GM12878 (cell line): ENCODE data around the gene PTMA. TPM values are rescaled to one million over a fixed set of nuclear protein-coding genes. Genes with fewer than 3 reads are reported as not detected.

ENCODE experiments used
- BHLHE40 ChIP-seq, 2 experiments: fragments of 450-650 bp in 1 of 2; IDR thresholded peaks; 2 replicates each; pipeline ENCODE4 v1.6.1; 2011 to 2017; ENCODE audit warnings: low read depth in 2 of 2, borderline replicate concordance in 1 of 2, improper control_type of control experiment in 1 of 2, low read length in 1 of 2, mild to moderate bottlenecking in 1 of 2
- BRCA1 ChIP-seq: IDR thresholded peaks from 2 replicates; pipeline ENCODE4 v1.6.1; 2011; ENCODE audit warnings: low read depth, low read length, improper control_type of control experiment
- CBFB ChIP-seq: IDR thresholded peaks from 2 replicates; pipeline ENCODE4 v1.6.1; 2016; ENCODE audit warnings: antibody characterized with exemption, low read depth
- CBX3 ChIP-seq: fragments of 200-600 bp; sonication (generic); IDR thresholded peaks from 2 replicates; pipeline ENCODE4 v1.6.1; 2016; ENCODE audit warnings: low read depth, borderline replicate concordance
- CEBPZ ChIP-seq: fragments of 150-350 bp; IDR thresholded peaks from 2 replicates; pipeline ENCODE4 v1.6.1; 2016; ENCODE audit warnings: low read depth, low read length
- EP300 ChIP-seq, 2 experiments: fragments of 150-350 bp in 1 of 2; IDR thresholded peaks; 2 replicates each; pipeline ENCODE4 v1.6.1; 2011 to 2012; ENCODE audit warnings: low read depth in 2 of 2, low read length in 2 of 2, borderline replicate concordance in 1 of 2, improper control_type of control experiment in 1 of 2, inconsistent platforms in 1 of 2; ENCODE audit not compliant: control insufficient read depth in 1 of 2
- FOXK2 ChIP-seq: fragments of 450-650 bp; IDR thresholded peaks from 2 replicates; pipeline ENCODE4 v1.6.1; 2017; ENCODE audit warnings: mild to moderate bottlenecking, moderate library complexity
- HCFC1 ChIP-seq: fragments of 150-350 bp; IDR thresholded peaks from 2 replicates; pipeline ENCODE4 v1.6.1; 2014; ENCODE audit warnings: low read length
- HDAC6 ChIP-seq: fragments of 200-600 bp; sonication (generic); IDR thresholded peaks from one replicate; pipeline ENCODE4 v1.8.0; 2017; ENCODE audit warnings: antibody characterized with exemption; ENCODE audit not compliant: unreplicated experiment
- IKZF2 ChIP-seq, 2 experiments: fragments of 450-650 bp; IDR thresholded peaks; 2 replicates each; pipeline ENCODE4 v1.6.1; 2017; ENCODE audit warnings: mild to moderate bottlenecking in 2 of 2, moderate library complexity in 2 of 2
- KDM1A ChIP-seq: fragments of 200-600 bp; sonication (generic); IDR thresholded peaks from 2 replicates; pipeline ENCODE4 v1.6.1; 2016; ENCODE audit warnings: borderline replicate concordance
- LARP7 ChIP-seq: fragments of 450-650 bp; IDR thresholded peaks from 2 replicates; pipeline ENCODE4 v1.6.1; 2017; ENCODE audit warnings: mild to moderate bottlenecking
- MYB ChIP-seq: fragments of 150-350 bp; IDR thresholded peaks from 2 replicates; pipeline ENCODE4 v1.6.1; 2014; ENCODE audit warnings: mild to moderate bottlenecking, low read depth, low read length, borderline replicate concordance
- PAX8 ChIP-seq: fragments of 450-650 bp; IDR thresholded peaks from 2 replicates; pipeline ENCODE4 v1.6.1; 2017; ENCODE audit warnings: mild to moderate bottlenecking, moderate library complexity
- PML ChIP-seq: IDR thresholded peaks from 2 replicates; pipeline ENCODE4 v1.6.1; 2012; ENCODE audit warnings: low read length, inconsistent platforms
- POU2F2 ChIP-seq: IDR thresholded peaks from 3 replicates; pipeline ENCODE4 v1.6.1; 2011; ENCODE audit warnings: low read depth, mild to moderate bottlenecking, low read length, borderline replicate concordance
- SMAD5 ChIP-seq: IDR thresholded peaks from 2 replicates; pipeline ENCODE4 v1.6.1; 2016; ENCODE audit warnings: antibody characterized with exemption, low read depth
- TCF7 ChIP-seq: IDR thresholded peaks from 2 replicates; pipeline ENCODE4 v1.6.1; 2014; ENCODE audit warnings: antibody characterized with exemption, borderline replicate concordance
- YBX1 ChIP-seq: fragments of 450-650 bp; IDR thresholded peaks from 2 replicates; pipeline ENCODE4 v1.6.1; 2016; ENCODE audit warnings: antibody characterized with exemption
- ZNF217 ChIP-seq: fragments of 450-650 bp; IDR thresholded peaks from 2 replicates; pipeline ENCODE4 v1.6.1; 2017; ENCODE audit warnings: antibody characterized with exemption, mild to moderate bottlenecking
- polyA plus RNA-seq, 11 experiments: library from polyadenylated mRNA; depleted of rRNA in 4 of 11; unstranded in 6 of 11; stranded (reverse) in 5 of 11; fragments of >200 nt; fragmentation: Nextera tagmentation in 4 of 11; fragmentation: Illumina TruSeq in 1 of 11; extraction: Ambion mirVana in 4 of 11; extraction: Trizol in 1 of 11; gene quantifications; 1 replicate in 1 of 11; 2 replicates in 10 of 11; pipeline versions ENCODE4 v1.2.1 to v1.2.3, GENCODE V29; 2011 to 2016; ENCODE audit warnings: inconsistent platforms in 2 of 11, missing spikeins in 2 of 11, low read depth in 1 of 11
- total RNA-seq, 4 experiments: library from RNA; depleted of rRNA in 3 of 4; stranded (reverse); fragments of >200 nt in 3 of 4; fragmentation: Illumina TruSeq in 1 of 4; extraction: Trizol in 1 of 4; gene quantifications; 2 replicates each; pipeline versions ENCODE4 v1.2.1 to v1.2.3, GENCODE V29; 2013 to 2021
- TF ChIP-seq, protein P1 (sequence below): IDR thresholded peaks from 2 replicates; pipeline ENCODE4 v1.6.1; 2012; ENCODE audit warnings: low read length, inconsistent platforms
- TF ChIP-seq, protein P2 (sequence below): fragments of 450-650 bp; IDR thresholded peaks from 2 replicates; pipeline ENCODE4 v1.6.1; 2017; ENCODE audit warnings: low read depth, mild to moderate bottlenecking, moderate library complexity
- TF ChIP-seq, protein P3 (sequence below): IDR thresholded peaks from 2 replicates; pipeline ENCODE4 v1.6.1; 2012; ENCODE audit warnings: low read depth, low read length, improper control_type of control experiment

PTMA gene
- total and polyA plus RNA-seq, 10 of the 15 experiments (the other 5 are each of a cell fraction or from before 2014, with no cell fraction given): 1,144 to 5,018 (median 3,464) TPM

DNA sequence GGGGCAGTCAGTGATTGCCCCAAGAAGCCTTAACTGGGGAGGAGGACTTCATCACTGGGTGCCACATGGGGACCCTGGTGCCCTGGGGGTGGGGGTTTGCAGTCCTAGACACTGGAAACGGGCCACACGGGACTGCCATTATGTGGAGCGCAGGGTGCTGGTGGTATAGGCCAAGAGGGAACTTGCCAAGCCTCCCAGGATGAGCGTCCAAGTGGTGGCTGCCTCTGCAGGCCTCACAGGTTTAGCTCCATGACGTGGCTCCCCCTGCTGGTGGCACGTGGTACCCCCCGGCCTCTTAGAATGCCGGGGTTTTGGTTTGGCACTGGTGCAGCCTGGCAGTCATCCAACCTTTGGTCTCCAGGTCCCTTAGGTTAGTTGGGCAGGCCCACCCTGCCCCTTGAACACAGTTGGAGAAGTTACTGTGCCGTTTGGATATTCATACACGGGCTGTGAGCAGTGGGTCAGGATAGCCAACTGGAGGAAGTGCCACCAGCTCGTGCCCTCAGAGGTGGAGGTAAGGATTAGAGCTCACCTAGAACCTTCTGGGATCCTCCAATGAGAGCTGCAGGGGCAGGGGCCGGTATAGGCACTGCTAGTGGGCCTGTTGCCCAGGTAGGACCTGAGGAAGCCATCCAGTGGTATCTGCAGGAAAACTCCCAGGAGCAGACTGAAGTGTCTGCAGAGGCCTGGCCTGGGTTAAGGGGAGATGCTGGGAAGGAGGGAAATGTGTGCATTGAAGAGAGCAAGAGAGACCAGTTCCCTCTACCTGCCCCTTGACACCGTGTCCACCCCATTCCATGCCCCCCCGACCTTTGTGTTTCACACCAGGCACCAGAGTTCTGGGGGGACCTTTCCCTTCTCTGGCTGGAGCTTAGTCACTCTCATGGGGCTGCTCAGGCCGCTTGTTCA, 5.7 kb downstream of the PTMA start (continued):
- TF ChIP-seq, protein P1, sequence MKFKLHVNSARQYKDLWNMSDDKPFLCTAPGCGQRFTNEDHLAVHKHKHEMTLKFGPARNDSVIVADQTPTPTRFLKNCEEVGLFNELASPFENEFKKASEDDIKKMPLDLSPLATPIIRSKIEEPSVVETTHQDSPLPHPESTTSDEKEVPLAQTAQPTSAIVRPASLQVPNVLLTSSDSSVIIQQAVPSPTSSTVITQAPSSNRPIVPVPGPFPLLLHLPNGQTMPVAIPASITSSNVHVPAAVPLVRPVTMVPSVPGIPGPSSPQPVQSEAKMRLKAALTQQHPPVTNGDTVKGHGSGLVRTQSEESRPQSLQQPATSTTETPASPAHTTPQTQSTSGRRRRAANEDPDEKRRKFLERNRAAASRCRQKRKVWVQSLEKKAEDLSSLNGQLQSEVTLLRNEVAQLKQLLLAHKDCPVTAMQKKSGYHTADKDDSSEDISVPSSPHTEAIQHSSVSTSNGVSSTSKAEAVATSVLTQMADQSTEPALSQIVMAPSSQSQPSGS: no peak
- TF ChIP-seq IKZF2 (IDR thresholded peaks at IDR 0.05) (peak; percentile 43 to 54; a peak in 3 of 4 replicates), PAX8 (no peak), HDAC6 (peak; percentile 60), YBX1 (no peak), TCF7 (no peak), BRCA1 (no peak), MYB (peak; percentile 67; the same call in 1 of the 2 replicates), CBFB (no peak; the same call in none of the 2 replicates), BHLHE40 (IDR thresholded peaks at IDR 0.05; ENCODE audit: borderline replicate concordance in 1 of 2, low read depth in 2 of 2, low read length in 1 of 2) (peak; percentile 77 to 80), ZNF217 (no peak), EP300 (IDR thresholded peaks at IDR 0.05; ENCODE audit: borderline replicate concordance in 1 of 2, control insufficient read depth in 1 of 2, low read depth in 2 of 2, low read length in 2 of 2) (no peak), CBX3 (no peak), SMAD5 (peak; percentile 76; the same call in 1 of the 2 replicates), PML (no peak), HCFC1 (no peak), POU2F2 (peak; percentile 93), KDM1A (no peak), LARP7 (peak; percentile 85), FOXK2 (no peak), CEBPZ (peak; percentile 30; the same call in 1 of the 2 replicates)
- TF ChIP-seq, protein P2, sequence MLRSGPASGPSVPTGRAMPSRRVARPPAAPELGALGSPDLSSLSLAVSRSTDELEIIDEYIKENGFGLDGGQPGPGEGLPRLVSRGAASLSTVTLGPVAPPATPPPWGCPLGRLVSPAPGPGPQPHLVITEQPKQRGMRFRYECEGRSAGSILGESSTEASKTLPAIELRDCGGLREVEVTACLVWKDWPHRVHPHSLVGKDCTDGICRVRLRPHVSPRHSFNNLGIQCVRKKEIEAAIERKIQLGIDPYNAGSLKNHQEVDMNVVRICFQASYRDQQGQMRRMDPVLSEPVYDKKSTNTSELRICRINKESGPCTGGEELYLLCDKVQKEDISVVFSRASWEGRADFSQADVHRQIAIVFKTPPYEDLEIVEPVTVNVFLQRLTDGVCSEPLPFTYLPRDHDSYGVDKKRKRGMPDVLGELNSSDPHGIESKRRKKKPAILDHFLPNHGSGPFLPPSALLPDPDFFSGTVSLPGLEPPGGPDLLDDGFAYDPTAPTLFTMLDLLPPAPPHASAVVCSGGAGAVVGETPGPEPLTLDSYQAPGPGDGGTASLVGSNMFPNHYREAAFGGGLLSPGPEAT: peak; percentile 55; the same call in 1 of the 2 replicates
- TF ChIP-seq, protein P3, sequence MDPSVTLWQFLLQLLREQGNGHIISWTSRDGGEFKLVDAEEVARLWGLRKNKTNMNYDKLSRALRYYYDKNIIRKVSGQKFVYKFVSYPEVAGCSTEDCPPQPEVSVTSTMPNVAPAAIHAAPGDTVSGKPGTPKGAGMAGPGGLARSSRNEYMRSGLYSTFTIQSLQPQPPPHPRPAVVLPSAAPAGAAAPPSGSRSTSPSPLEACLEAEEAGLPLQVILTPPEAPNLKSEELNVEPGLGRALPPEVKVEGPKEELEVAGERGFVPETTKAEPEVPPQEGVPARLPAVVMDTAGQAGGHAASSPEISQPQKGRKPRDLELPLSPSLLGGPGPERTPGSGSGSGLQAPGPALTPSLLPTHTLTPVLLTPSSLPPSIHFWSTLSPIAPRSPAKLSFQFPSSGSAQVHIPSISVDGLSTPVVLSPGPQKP: no peak
